ENCODE data around the gene DACT2. TPM values are rescaled to one million over a fixed set of nuclear protein-coding genes. Genes with fewer than 3 reads are reported as not detected.
"Not testable (repeated sequence)": the region's sequence is repeated elsewhere in the genome, so short reads cannot be mapped to it uniquely, and the experiment has no call there.

The DACT2 gene
- polyA plus RNA-seq, 3 donors: 16.1 to 17.5 (median 17.3) TPM

GRCh38 chr6:168326294-168327261, 7.0 kb upstream of the DACT2 start:
- DNase-seq (ENCODE audit: low read depth in 3 of 3, low spot score in 2 of 3): no peak

DNA sequence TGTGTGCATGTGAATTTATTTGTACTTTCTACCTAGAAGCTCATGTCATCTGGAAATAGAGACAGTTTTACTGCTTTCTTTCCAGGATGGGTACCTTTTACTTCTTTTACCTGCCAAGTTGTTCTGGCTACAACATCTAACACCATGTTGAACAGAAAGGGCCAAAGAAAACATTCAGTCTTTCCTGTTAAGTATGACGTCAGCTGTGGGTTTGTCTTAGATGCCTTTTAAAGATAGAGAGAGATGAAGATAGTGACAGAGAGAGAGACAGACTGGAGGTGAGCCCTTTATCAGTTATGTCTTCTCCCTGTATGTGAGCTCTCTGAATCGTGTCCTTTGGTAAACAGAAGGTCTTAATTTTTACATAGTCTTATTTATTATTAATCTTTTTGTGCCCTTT, 3.4 kb upstream of the DACT2 start:
- no peak for DNase-seq (ENCODE audit: low read depth in 3 of 3, low spot score in 2 of 3)

GRCh38 chr6:168320634-168321033, 1.1 kb upstream of the DACT2 start:
- DNase-seq (ENCODE audit: low read depth in 3 of 3, low spot score in 2 of 3): no peak

DNA sequence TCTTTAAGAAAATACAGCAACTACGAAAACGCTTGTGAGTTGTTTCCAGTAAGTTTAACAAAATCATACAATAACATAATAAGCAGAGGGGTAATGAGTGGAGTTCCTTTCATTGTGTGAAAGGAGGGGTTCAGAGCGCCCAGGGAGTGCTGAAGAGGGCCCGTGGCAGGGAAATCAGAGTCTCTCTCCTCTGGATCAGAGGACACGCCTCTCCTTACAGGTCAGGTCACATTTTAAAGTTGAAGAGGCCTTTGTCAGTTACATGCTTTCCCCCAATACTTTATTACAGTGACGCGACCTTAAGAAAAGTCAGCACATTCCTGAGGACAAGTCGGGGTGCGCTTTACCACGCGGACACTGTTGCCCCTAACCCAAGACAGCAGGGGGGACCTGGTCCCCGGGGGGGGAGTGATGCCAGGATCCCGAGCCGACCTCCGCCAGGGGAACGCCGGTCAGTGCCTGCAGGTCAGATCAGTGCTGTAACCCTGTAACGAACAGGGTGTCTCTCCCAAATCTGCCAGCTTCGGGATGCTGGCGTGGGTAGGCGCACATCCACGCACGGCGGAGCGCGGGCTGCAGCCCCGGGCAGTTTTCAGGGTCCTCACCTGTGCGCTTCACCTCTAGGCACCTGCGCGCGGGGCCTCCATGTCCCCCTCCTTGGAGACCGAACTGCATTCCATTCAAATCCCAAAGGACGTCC, 848 bp downstream of the DACT2 start:
- no peak for DNase-seq (ENCODE audit: low read depth in 3 of 3, low spot score in 2 of 3)

GRCh38 chr6:168318090-168318489, 1.5 kb downstream of the DACT2 start:
- DNase-seq (ENCODE audit: low read depth in 3 of 3, low spot score in 2 of 3): no peak

- DNase-seq (ENCODE audit: low read depth in 3 of 3, low spot score in 2 of 3): no peak
Measured at GRCh38 chr6:168315596-168315995, 4.0 kb downstream of the DACT2 start.

- DNase-seq (ENCODE audit: low read depth in 3 of 3, low spot score in 2 of 3): no peak
Measured at GRCh38 chr6:168314948-168315347, 4.6 kb downstream of the DACT2 start.

DNA sequence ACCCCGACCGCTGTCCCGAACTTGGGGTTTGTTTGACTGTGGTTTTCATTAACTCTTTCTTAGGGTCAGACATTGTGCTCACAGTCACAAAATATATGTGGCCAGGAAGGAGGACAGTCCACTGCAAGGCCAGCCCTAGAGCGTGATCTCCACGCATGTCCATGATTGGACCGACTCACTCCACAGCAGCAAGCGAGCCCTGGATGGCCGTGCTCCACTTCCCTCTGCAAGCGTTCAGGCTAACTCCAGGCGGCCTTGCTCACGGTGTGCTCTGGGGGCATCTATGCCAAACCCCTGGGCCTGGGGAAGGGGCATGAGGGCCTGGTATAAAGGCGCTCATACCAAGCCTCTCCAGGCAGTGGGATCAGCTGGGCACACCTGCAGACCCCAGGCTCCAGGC, 5.6 kb downstream of the DACT2 start:
- no peak for DNase-seq (ENCODE audit: low read depth in 3 of 3, low spot score in 2 of 3)

DNA sequence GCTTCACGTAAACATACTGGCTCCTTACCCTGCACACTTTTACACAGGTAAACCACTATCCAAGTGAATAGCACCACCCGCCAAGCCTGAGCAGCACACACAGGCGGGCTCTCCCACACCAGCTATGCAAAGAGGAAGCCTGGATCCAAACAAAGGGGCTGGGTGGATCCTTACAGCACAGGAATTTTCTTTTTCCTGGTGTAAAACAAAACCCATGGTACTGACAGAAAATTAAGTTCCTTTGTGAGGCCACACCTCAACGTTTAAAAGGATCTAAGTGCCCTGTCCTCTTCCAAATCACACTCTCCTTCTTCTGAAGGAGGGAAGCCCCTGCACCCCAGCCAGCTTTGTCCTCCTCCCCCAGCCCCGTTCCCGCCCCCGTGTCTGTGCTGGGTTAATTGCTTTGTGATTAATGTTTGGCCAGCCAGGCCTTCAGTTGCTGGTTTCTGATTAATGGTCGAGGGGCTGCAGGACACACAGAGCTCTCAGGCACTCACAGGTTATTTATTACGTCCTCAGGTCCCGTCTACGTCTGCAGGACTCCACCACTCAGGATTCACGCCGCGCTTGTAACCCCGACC, 6.1 kb downstream of the DACT2 start:
- peak in 1 of 3 donors; percentile 76 for DNase-seq (ENCODE audit: low read depth in 3 of 3, low spot score in 2 of 3)

GRCh38 chr6:168312125-168312507, 7.5 kb downstream of the DACT2 start:
- DNase-seq (ENCODE audit: low read depth in 3 of 3, low spot score in 2 of 3): not testable (repeated sequence)

GRCh38 chr6:168311410-168312124, 8.0 kb downstream of the DACT2 start:
- no peak for DNase-seq (ENCODE audit: low read depth in 3 of 3, low spot score in 2 of 3)

GRCh38 chr6:168310945-168311344, 8.6 kb downstream of the DACT2 start:
- no peak for DNase-seq (ENCODE audit: low read depth in 3 of 3, low spot score in 2 of 3)

DNA sequence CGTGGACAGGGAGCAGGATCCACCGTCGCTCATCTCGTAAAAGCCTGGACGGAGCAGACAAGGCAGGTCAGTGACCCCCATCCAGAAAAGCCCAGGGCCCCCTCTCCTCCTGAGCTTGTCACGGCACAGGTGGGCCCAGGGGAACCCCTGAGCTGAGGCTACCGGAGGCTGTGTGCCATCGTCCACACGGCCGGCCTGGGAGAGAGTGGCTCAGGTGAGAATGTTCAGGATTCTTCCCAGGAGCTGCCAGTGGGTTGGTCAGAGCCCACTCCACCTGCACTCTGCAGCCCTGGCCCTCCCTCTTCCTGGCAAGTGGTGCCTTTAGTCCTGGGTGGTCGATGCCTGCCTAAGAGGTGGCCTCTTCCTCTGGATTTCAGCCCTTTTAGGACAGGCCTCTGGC, 9.2 kb downstream of the DACT2 start:
- no peak for DNase-seq (ENCODE audit: low read depth in 3 of 3, low spot score in 2 of 3)

- no peak for DNase-seq (ENCODE audit: low read depth in 3 of 3, low spot score in 2 of 3)
Measured at GRCh38 chr6:168309997-168310396, 9.6 kb downstream of the DACT2 start.

DNA sequence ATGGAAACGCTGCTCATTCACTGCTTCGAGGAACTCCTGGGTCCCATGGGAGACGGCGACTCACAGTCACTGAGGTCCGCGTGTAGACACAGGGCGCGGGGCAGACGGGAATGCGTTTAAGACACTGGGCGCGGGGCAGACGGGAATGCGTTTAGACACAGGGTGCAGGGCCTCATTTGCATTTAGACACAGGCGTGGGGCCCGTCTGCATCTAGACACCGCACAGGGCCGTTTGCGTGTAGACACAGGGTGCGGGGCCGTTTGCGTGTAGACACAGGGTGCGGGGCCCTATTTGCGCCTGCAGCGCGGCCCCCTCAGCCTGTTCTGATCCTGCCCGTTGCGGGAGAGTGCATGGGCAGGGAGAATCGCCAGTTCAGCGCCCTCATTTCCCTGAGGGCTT, 10.4 kb downstream of the DACT2 start:
- DNase-seq (ENCODE audit: low read depth in 3 of 3, low spot score in 2 of 3): no peak

- no peak for DNase-seq (ENCODE audit: low read depth in 3 of 3, low spot score in 2 of 3)
Measured at GRCh38 chr6:168308390-168309144, 11.0 kb downstream of the DACT2 start.

DNA sequence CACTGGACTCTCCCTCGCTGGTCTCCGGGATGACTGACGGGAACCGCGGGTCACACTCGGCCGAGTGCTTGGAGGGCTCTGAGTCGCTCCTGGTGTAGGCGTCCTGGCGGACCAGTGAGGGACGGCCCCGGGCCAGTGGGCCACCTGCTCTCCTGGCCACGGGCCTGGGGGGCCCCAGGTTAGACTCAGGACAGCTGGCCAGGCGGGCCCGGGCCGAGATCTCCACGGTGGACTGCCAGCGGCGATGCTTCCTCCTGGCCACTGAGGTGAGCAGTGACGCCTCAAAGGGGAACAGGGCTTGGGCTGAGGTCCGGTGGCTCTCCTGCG, 11.9 kb downstream of the DACT2 start:
- no peak for DNase-seq (ENCODE audit: low read depth in 3 of 3, low spot score in 2 of 3)

DNA sequence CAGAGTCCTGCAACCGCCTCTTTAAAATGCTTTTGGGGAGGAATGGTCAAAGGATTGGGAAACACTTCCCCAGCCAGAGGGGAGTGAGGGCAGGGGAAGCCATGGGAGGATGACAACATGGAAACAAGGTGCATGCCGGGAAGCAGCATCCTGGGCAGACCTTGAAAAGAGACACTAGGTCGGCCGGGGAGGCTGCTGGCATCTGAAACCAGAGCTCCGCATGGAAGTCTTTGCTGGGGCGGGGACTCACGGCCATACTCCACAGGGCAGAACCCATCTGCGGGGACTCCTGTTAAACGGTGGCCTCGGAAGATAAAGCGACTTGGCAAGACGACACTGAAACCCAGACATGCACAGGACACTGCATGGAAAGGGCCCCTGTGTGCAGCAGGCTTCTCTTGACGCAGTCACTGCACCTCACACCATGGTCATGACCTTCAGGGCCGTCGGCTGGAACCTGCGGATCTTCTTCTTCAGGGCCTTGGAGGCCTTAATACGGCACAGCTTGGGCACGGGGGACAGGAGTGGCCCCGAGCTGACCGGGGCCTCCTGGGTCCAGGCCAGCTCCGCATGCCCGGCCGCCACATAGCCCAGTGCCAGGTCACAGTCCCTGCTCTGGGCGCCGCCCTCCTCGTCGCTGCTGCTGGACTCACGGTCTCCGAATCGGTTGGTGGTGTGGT, 12.4 kb downstream of the DACT2 start:
- DNase-seq (ENCODE audit: low read depth in 3 of 3, low spot score in 2 of 3): no peak

- no peak for DNase-seq (ENCODE audit: low read depth in 3 of 3, low spot score in 2 of 3)
Measured at GRCh38 chr6:168305863-168306262, 13.7 kb downstream of the DACT2 start.
